Retinal pigment epithelial cell (primary cell): ENCODE results near the gene MAPKBP1.

ENCODE experiments used
- DNase-seq: peaks from one replicate; pipeline ENCODE4 v3.0.0-alpha.2; 2010; ENCODE audit warnings: low read depth
- H3K4me3 ChIP-seq: 2 replicates; pipeline ENCODE4 v1.5.1; 2011; ENCODE audit warnings: mild to moderate bottlenecking, low read length, control low read depth, moderate library complexity
- TF ChIP-seq, protein P1 (sequence below): conservative IDR thresholded peaks from 2 replicates; pipeline ENCODE4 v1.5.1; 2011; ENCODE audit warnings: low read depth, low read length, control low read depth, inconsistent platforms

The MAPKBP1 gene

DNA sequence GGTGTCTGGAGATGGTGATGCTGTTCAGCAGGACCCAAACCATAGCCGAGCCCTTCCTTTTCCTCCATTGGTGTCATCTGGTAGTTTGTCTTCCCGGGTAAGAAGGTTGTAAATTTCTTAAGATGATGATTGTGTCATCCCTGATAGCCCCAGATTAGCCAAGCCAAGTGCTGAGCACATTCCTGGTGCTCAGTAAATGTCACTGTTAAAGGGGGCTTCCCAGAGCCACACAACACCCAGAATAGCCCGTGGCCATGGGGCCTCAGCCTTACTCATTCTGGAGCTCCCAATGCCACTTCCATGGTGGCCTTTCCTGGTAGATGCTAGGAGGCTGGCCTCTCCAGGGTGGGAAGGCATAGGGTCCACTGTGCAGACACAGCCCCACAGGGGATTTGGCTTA, 59.8 kb downstream of the MAPKBP1 start:
- no peak for DNase-seq
- no peak overlapping the region for H3K4me3 ChIP-seq
- TF ChIP-seq, protein P1, sequence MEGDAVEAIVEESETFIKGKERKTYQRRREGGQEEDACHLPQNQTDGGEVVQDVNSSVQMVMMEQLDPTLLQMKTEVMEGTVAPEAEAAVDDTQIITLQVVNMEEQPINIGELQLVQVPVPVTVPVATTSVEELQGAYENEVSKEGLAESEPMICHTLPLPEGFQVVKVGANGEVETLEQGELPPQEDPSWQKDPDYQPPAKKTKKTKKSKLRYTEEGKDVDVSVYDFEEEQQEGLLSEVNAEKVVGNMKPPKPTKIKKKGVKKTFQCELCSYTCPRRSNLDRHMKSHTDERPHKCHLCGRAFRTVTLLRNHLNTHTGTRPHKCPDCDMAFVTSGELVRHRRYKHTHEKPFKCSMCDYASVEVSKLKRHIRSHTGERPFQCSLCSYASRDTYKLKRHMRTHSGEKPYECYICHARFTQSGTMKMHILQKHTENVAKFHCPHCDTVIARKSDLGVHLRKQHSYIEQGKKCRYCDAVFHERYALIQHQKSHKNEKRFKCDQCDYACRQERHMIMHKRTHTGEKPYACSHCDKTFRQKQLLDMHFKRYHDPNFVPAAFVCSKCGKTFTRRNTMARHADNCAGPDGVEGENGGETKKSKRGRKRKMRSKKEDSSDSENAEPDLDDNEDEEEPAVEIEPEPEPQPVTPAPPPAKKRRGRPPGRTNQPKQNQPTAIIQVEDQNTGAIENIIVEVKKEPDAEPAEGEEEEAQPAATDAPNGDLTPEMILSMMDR = no peak

DNA sequence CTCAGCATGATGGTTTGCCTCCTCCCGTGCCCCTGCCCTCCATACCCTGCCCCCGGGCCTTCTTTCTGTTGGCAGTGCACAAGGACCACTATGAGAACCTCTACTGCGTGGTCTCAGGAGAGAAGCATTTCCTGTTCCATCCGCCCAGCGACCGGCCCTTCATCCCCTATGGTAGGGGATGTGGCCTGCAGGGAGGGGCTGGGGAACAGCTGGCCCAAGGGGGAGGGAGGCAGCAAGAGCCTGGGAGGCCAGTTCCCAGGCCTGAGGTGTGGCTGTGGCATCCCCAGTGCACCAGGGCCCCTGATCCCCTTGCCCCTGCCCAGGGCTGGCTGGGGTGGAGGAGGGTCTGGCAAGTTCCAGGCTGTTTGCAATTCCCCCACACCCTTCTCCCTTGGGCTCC, 61.8 kb downstream of the MAPKBP1 start:
- TF ChIP-seq, protein P1 = no peak
- DNase-seq = no peak
- H3K4me3 ChIP-seq = no peak overlapping the region

GRCh38 chr15:41836713-41837454, 62.6 kb downstream of the MAPKBP1 start:
- no peak overlapping the region for H3K4me3 ChIP-seq
- DNase-seq = no peak
- TF ChIP-seq, protein P1 = no peak

GRCh38 chr15:41838400-41838897, 64.2 kb downstream of the MAPKBP1 start, which contains the start of gene PLA2G4B:
PLA2G4B (plus strand) TSS chr15:41838847; CDS start chr15:41838914, 67 bp downstream.
- no peak for DNase-seq
- H3K4me3 ChIP-seq = no peak within 1 kb of the TSS
- TF ChIP-seq, protein P1 = no peak

- no peak overlapping the region for H3K4me3 ChIP-seq
- DNase-seq = no peak
- TF ChIP-seq, protein P1 = no peak
These were observed 65.7 kb downstream of the MAPKBP1 start for GRCh38 chr15:41839781-41840491.

DNA sequence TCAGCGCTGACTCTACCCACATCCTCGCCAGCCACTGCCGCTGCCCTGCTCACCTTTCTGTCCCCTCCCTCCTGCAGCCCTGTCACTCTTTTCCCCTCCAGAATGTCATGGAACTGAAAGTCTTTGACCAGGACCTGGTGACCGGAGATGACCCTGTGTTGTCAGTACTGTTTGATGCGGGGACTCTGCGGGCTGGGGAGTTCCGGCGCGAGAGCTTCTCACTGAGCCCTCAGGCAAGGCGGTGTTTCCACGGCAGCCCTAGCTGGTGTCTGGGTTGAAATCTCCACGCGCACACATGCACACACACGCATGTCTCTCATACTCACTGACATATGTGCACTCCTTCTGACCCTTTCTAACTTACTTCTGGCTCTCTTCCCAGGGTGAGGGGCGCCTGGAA, 66.4 kb downstream of the MAPKBP1 start:
- TF ChIP-seq, protein P1 = no peak
- no peak for DNase-seq
- no peak overlapping the region for H3K4me3 ChIP-seq
